ENCODE measurements around the gene RADIL. TPM values are rescaled to one million over a fixed set of nuclear protein-coding genes. Genes with fewer than 3 reads are reported as not detected.
A peak's percentile ranks its signal among the peaks of the same experiment; 100 is the strongest.

RADIL gene
- total RNA-seq, 1 donor from 2014 or later: 19.8 TPM

- intact Hi-C loops (cut with DNase I): loop anchor here (5.0 kb wide), 1 partner anchor 56 kb away; no protein-coding TSS in a partner anchor
- ATAC-seq (peak; percentile 39), DNase-seq (ENCODE audit: low spot score) (no peak)
Measured at GRCh38 chr7:4861673-4862072, 21.8 kb downstream of the RADIL start, which contains the start of gene PAPOLB. Gene PAPOLB, minus strand, starts transcription at chr7:4862030. Its CDS starts 220 bp downstream, at chr7:4861810.

DNA sequence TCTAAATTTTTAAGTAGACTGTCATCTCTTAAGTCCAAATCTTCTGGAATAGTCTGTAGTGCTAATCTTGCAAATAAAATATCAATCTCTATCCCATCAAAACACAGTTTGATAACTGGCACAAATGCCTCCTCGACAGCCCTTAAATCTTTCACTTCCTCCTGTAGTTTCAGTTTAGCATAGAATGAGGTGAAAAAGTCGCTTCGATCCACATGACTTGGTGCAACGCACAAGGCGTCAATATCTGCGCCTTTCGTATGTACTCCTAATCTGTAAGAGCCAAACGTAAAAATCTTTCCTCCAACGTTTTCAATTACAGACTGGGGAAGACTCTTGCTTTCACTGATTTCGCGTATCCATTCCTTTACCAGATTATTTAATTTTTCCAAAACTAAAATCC is 22.3 kb downstream of the RADIL start:
- ATAC-seq (no peak), DNase-seq (ENCODE audit: low spot score) (no peak)
- intact Hi-C loops (cut with DNase I): loop anchor here (5.0 kb wide), 1 partner anchor 56 kb away; no protein-coding TSS in a partner anchor

DNA sequence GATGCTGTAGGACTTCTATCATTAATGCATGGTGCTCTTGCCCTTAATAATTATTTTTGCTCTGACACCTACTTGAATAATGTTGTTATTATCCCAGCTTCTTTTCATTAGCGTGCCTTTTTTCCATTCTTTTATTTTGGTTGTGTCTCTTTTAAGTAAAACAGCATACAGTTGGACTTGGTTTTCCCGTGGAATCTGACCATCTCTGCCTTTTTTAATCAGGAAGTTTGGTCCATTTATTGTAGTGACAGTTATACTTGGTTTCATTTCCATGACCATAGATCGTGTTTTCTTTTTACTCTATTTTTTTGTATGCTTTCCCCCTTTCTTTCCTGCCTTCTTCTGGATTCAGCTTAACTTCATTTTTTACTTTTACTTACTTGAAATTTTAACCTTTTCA is 26.3 kb downstream of the RADIL start:
- no peak for ATAC-seq

DNA sequence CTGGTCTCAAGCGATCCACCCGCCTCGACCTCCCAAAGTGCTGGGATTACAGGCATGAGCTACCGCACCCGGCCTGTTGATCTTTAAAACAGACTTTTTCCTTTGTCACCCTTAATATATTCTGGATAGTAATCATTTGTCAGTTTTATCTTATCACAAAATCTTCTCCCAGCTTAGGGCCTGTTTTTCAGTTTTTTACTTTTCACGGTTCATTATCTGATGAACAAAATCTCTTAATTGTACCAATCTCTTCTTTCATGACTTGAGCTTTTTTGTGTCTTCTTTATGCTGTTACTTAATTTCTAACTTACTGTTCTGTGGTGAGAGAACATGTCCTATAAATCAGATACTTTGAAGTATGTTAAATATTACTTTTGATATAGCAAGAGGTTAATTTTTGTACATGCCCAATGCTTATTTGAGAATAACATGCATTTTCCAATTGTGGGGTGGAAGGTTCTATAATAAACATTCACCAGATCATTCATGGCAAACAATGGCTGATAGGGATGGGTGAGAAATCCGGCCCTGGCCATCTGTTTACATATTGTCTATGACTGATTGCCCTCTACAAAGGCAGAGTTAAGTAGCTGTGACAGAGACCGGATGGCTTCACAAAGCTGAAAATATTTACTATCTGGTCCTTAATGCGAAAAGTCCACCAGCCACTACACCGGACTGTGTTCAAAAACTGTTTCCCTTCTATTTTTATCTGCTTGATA is 27.0 kb downstream of the RADIL start:
- intact Hi-C loops (cut with DNase I): no loop called here
- no peak for DNase-seq (ENCODE audit: low spot score)
- ATAC-seq: no peak

More for the DNA sequence above, 26.3 kb downstream of the RADIL start:
- intact Hi-C loops (cut with DNase I): no loop called here
- no peak for DNase-seq (ENCODE audit: low spot score)

- ATAC-seq (no peak), DNase-seq (ENCODE audit: low spot score) (no peak)
- intact Hi-C loops (cut with DNase I): loop anchor here (2.0 kb wide), 1 partner anchor 28 kb away; the partner anchor contains the start of gene RADIL
Measured at GRCh38 chr7:4854916-4855315, 28.6 kb downstream of the RADIL start.

DNA sequence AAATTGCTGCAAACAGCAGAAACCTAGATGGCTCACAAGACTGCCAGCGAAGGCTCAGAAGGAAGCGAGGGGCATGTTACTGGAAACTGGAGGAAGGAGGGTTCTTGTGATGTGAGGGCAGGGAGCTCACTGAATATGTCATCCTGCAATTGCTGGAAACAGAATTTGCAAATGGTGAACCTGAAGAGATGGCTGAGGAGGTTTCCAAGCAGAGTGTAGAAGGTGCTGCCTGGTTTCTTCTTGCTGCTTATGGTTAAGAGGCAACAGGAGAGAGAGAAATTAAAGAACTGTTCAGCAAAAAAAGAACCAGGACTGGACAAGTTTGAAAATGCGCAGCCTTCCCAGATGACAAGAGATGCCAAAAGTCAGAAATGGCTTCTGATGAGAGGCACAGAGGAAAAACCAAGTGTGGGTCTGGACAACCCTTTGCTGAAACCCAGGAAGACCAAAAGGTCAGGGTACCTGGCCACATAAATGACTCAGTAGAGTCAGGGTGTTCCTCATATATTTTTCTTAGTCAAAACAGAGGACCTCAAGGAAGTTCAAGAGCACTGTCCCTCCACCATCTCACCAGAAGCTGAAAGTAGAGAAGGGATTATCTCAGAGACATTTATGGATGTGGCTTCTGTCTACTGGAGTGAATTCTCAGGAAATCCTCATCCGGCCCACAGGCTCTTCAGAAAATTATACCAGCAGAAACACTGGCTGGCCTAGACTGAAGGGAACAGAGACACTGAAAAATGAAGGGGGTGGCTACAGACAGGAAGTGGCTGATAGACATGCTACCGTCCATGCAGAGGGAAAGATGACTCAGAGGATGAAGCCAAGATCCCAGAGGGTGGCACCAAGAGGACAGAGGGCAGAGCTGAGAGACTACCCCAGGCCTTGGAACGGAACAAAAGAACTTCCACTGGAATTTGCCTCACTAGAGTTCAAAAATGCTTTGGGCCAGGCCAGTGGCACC is 31.8 kb downstream of the RADIL start:
- DNase-seq (ENCODE audit: low spot score): no peak
- intact Hi-C loops (cut with DNase I): no loop called here
- ATAC-seq: no peak

DNA sequence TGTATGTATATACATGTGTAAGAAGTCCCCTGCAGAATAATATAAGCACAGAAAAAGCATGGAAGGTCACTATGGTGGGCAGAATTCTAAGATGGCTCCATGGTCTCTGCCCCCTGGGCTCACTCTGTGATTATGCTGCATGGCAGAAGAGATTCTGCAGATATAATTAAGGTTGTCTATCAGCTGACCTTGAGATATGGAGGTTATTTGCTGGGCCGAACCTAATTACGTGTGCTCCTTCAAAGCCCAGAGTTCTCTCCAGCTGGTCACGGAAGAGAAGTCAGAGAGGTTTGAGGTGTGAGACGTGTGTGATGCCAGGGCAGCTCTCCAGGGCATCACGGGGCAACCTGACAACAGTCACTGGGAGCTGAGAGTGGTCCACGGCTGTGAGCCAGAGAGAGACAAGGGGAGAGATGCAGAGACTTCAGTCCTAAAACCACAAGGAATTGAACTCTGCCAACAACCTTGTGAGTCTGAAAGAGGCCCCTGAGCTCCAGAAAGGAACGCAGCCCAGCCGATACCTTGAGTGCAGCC is 33.2 kb downstream of the RADIL start:
- no peak for DNase-seq (ENCODE audit: low spot score)
- intact Hi-C loops (cut with DNase I): no loop called here
- no peak for ATAC-seq

DNA sequence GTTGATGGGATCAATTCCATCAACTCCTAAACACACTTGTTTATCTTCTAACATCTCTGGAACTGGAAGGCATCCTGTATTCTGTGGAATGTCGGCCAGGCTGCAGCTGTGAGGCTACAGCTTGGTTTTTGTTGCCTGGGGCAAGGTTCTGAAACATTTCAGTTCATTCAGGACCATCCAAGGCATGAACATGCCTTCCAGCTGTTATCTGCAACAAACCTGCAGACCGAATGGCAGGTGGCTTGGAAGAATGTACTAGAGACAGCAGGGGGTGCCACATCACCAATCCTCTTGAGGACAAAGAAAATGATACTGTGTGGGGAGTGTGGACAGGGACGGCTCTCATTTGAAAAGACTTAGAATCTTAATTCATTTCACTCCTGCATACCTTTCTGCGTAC is 34.1 kb downstream of the RADIL start:
- intact Hi-C loops (cut with DNase I): no loop called here
- DNase-seq (ENCODE audit: low spot score): no peak
- ATAC-seq: no peak

DNA sequence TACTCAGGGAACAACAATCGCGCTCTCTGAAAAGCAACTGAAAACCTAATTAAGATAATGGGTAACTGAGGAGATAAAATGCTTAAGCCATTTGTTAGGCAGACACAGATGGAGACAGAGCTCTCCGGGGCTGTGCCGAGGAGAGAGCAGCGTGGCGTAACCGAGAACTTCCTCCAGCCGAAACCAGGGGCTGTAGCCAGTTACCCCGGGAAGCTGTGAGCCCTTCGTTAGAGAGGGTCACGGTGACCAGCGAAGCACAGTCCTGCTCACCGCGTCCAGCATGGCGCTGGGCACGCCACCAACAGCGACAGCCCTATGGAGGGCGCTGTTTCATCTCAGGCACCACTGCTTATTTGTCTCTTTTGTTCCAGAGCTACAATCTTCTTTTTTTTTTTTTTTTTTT is 37.8 kb downstream of the RADIL start:
- intact Hi-C loops (cut with DNase I): no loop called here
- DNase-seq (ENCODE audit: low spot score) (no peak), ATAC-seq (peak; percentile 60)

DNA sequence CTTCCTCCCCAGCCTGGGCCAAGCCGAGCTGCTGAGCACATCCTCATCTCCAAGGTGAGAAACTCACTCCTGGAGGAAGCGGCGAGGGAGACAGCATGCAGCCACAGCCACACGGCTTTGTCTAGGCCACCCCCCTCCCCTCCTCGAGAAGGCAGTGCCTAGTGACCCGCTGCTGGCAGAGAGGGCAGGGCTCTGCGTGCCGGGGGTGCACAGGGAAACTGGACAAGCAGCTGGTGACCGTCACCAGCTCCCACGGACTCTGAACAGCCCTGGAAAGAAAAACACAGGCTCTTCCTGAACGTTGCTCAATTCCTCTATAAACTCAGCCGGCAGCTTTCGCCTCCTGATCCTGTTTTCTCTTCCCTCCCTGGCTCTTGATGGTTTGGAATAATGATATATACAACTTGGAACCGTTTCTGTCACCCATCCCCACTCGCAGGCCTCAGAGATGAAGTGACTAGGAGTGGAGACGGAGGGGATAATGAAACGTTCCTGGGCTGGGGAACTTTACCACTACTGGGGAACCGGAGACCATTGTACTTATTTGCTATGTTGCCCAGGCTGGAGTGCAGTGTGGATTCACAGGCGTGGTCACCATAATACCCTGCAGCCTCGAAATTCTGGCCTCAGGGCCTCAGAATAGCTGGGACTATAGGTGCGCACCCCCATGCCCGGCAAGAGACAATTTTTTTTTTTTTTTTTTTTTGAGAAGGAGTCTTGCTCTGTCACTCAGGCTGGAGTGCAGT is 41.0 kb downstream of the RADIL start:
- ATAC-seq (no peak), DNase-seq (ENCODE audit: low spot score) (no peak)
- intact Hi-C loops (cut with DNase I): no loop called here

GRCh38 chr7:4841836-4842235 is 41.7 kb downstream of the RADIL start:
- ATAC-seq (no peak), DNase-seq (ENCODE audit: low spot score) (no peak)
- intact Hi-C loops (cut with DNase I): no loop called here

- ATAC-seq (no peak), DNase-seq (ENCODE audit: low spot score) (no peak)
- intact Hi-C loops (cut with DNase I): no loop called here
Measured at GRCh38 chr7:4841007-4841784, 42.3 kb downstream of the RADIL start.

GRCh38 chr7:4840079-4840501 is 43.4 kb downstream of the RADIL start:
- intact Hi-C loops (cut with DNase I): no loop called here
- no peak for DNase-seq (ENCODE audit: low spot score)
- no peak for ATAC-seq

DNA sequence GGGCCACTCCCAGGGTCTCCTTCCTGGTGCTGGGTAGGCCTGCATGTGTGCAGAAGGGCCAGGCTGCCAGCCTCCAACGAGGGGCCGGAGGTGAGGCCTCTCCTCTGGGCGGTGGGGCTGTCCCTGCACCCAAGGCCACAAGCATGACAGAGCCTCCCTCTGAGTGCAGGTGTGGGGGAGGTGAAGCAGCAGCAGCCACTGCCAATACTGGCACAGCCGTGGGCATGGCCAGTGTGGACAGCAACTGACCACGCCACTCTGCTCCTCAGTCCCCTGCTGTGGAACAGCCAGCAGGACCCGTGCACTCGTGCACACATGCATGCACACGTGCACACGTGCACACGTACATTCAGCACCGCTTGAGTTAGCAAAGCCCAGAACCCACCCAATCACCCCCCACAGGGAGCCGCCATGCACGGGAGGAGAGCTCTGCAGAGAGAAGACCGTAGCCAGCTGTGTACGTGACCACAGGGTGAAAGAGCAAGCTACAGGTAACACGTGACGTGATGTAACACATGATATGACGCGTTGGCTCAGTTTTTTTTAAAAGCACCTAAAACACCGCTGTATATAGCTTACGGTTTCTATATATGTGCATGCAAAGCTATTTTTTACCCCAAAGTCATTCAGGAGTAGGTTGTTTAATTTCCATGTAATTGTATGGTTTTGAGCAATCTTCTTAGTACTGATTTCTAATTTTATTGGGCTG is 44.7 kb downstream of the RADIL start:
- intact Hi-C loops (cut with DNase I): no loop called here
- ATAC-seq (no peak), DNase-seq (ENCODE audit: low spot score) (no peak)

- DNase-seq (ENCODE audit: low spot score) (no peak), ATAC-seq (peak; percentile 38)
- intact Hi-C loops (cut with DNase I): no loop called here
Measured at GRCh38 chr7:4837803-4838625, 45.5 kb downstream of the RADIL start.

DNA sequence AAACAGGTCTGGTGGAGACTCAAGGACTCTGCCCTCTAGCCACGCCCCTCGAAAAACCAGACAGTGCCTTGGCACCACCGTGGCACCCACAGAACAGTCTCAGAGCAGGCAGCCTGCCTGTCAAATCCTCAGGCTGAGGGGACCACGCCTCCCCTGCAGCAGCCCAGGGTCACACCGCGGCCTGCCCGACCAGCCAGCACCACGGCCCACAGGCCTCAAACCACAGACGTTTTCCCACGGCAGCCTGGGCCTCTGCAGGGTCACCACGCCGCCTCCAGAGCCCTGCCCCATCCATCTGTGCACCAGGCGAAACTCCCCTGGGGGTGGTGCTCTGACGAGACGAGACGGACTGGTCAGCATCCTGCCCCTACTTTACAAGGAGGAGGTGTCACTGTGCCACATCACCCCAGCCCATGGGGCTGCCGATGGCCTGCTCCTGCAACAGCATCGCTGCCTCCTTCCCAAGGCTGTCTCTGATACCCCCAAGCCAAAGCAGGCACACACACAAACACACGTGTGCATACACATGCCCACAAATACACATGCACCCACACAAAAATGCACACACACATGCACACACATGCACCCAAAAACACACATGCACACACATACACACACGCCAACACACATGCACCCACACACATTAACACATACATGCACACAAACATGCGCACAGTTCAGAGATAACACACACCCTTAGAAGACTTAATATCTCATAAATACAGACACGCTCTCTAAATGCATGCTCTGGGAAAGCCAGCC is 46.3 kb downstream of the RADIL start:
- DNase-seq (ENCODE audit: low spot score) (no peak), ATAC-seq (no peak)
- intact Hi-C loops (cut with DNase I): no loop called here

Measured in sciatic nerve (tissue), 2 donors.